Ramos (cell line): ENCODE data around the gene RNU1-1.
"Not testable (repeated sequence)": the region's sequence is repeated elsewhere in the genome, so short reads cannot be mapped to it uniquely, and the experiment has no call there.

Experiments used
- in situ Hi-C: fragments of 300-500 bp; cut with MboI; formaldehyde crosslinking; loops from one replicate; pipeline ENCODE4 v1.14.3; 2022; ENCODE audit warnings: low sequenced_read_pairs; ENCODE audit not compliant: unreplicated experiment

Gene RNU1-1

GRCh38 chr1:16514107-16515055 lies at the start of gene RNU1-1:
TSS of gene RNU1-1 (minus strand) at chr1:16514285.
- in situ Hi-C loops = not testable (repeated sequence)

GRCh38 chr1:16561035-16561434 lies 47.0 kb upstream of the RNU1-1 start:
- in situ Hi-C loops = not testable (repeated sequence)

- in situ Hi-C loops = not testable (repeated sequence)
Measured at GRCh38 chr1:16560498-16560897, 46.4 kb upstream of the RNU1-1 start.

- in situ Hi-C loops = not testable (repeated sequence)
Measured at GRCh38 chr1:16559688-16560087, 45.6 kb upstream of the RNU1-1 start.

- in situ Hi-C loops = not testable (repeated sequence)
Measured at GRCh38 chr1:16557034-16557433, 42.9 kb upstream of the RNU1-1 start.

GRCh38 chr1:16553244-16553643 lies 39.2 kb upstream of the RNU1-1 start:
- in situ Hi-C loops = not testable (repeated sequence)

GRCh38 chr1:16550212-16550918 lies 36.3 kb upstream of the RNU1-1 start:
- in situ Hi-C loops = not testable (repeated sequence)

GRCh38 chr1:16549545-16549944 lies 35.5 kb upstream of the RNU1-1 start:
- in situ Hi-C loops = not testable (repeated sequence)

- in situ Hi-C loops = not testable (repeated sequence)
Measured at GRCh38 chr1:16547502-16548241, 33.6 kb upstream of the RNU1-1 start.

GRCh38 chr1:16545682-16546095 lies 31.6 kb upstream of the RNU1-1 start:
- in situ Hi-C loops = not testable (repeated sequence)

GRCh38 chr1:16540421-16540893 lies 26.4 kb upstream of the RNU1-1 start:
- in situ Hi-C loops = not testable (repeated sequence)

GRCh38 chr1:16537528-16537927 lies 23.4 kb upstream of the RNU1-1 start:
- in situ Hi-C loops = not testable (repeated sequence)

GRCh38 chr1:16536796-16537195 lies 22.7 kb upstream of the RNU1-1 start:
- in situ Hi-C loops = not testable (repeated sequence)

GRCh38 chr1:16535898-16536297 lies 21.8 kb upstream of the RNU1-1 start:
- in situ Hi-C loops = not testable (repeated sequence)

GRCh38 chr1:16535487-16535886 lies 21.4 kb upstream of the RNU1-1 start:
- in situ Hi-C loops = not testable (repeated sequence)

GRCh38 chr1:16534829-16535456 lies 20.9 kb upstream of the RNU1-1 start:
- in situ Hi-C loops = not testable (repeated sequence)

GRCh38 chr1:16534239-16534828 lies 20.2 kb upstream of the RNU1-1 start:
- in situ Hi-C loops = not testable (repeated sequence)

- in situ Hi-C loops = not testable (repeated sequence)
Measured at GRCh38 chr1:16532235-16532991, 18.3 kb upstream of the RNU1-1 start.

GRCh38 chr1:16528338-16528737 lies 14.3 kb upstream of the RNU1-1 start:
- in situ Hi-C loops = not testable (repeated sequence)
